H1 (cell line): ENCODE measurements around the gene RIN2. TPM values are rescaled to one million over a fixed set of nuclear protein-coding genes. Genes with fewer than 3 reads are reported as not detected.

Source experiments
- CTCF ChIA-PET: fragments of 300-600 bp; sonication (Branson Sonifier 250); formaldehyde crosslinking; loops from one replicate; lab custom pipeline; 2021; ENCODE audit not compliant: partially characterized antibody; lab: Charles Lee
- POLR2A ChIA-PET: fragments of 300-600 bp; sonication (Branson Sonifier 250); formaldehyde crosslinking; loops from one replicate; lab custom pipeline; 2021; ENCODE audit warnings: inconsistent platforms; ENCODE audit not compliant: partially characterized antibody; lab: Charles Lee
- DNase-seq, 2 experiments: peaks; one replicate each; pipeline versions ENCODE4 v3.0.0 to v3.0.0-alpha.2; 2010 to 2022; ENCODE audit warnings: low spot score in 2 of 2, low read depth in 1 of 2, mixed read lengths in 1 of 2
- FAIRE-seq: peaks from 2 replicates; lab custom pipeline; 2011; peaks lifted over from hg19 to GRCh38; lab: Jason Lieb, UNC
- H2AFZ ChIP-seq: 2 replicates; pipeline ENCODE4 v1.8.1; 2012; ENCODE audit warnings: low read length, inconsistent platforms
- H2AK5ac ChIP-seq: 2 replicates; pipeline ENCODE4 v1.6.1; 2013; ENCODE audit warnings: low read depth, low read length
- H2BK120ac ChIP-seq: replicated peaks from 2 replicates; pipeline ENCODE3; 2013; ENCODE audit warnings: low read depth, low read length, inconsistent platforms
- H2BK12ac ChIP-seq: 2 replicates; pipeline ENCODE4 v1.6.1; 2013; ENCODE audit warnings: low read depth, low read length
- H2BK15ac ChIP-seq: 2 replicates; pipeline ENCODE4 v1.6.1; 2013; ENCODE audit warnings: low read length
- H2BK20ac ChIP-seq: 2 replicates; pipeline ENCODE4 v1.6.1; 2013; ENCODE audit warnings: low read length
- H2BK5ac ChIP-seq: 2 replicates; pipeline ENCODE4 v1.6.1; 2013; ENCODE audit warnings: low read depth, low read length
- H3K14ac ChIP-seq: 2 replicates; pipeline ENCODE4 v1.6.1; 2013; ENCODE audit warnings: inconsistent platforms; ENCODE audit not compliant: insufficient read length
- H3K18ac ChIP-seq: 2 replicates; pipeline ENCODE4 v1.6.1; 2013; ENCODE audit warnings: low read length; ENCODE audit errors: extremely low read depth
- H3K23ac ChIP-seq: 2 replicates; pipeline ENCODE4 v1.6.1; 2013; ENCODE audit warnings: inconsistent platforms; ENCODE audit not compliant: insufficient read length
- H3K23me2 ChIP-seq: 2 replicates; pipeline ENCODE4 v1.6.1; 2013; ENCODE audit warnings: low read depth, low read length
- H3K27ac ChIP-seq: 2 replicates; pipeline ENCODE4 v1.6.1; 2011; ENCODE audit warnings: low read depth, low read length, inconsistent platforms
- H3K27me3 ChIP-seq, 4 experiments: replicated peaks in 1 of 4; 1 replicate in 1 of 4; 2 replicates in 3 of 4; pipeline versions ENCODE4 v1.6.1 to v1.8.1; 2011 to 2013; ENCODE audit warnings: low read length in 3 of 4, mild to moderate bottlenecking in 3 of 4, inconsistent platforms in 2 of 4, mixed read lengths in 2 of 4, moderate library complexity in 1 of 4; ENCODE audit not compliant: control insufficient read depth in 3 of 4, insufficient read depth in 3 of 4; ENCODE audit errors: extremely low read depth in 1 of 4
- H3K36me3 ChIP-seq, 4 experiments: 2 replicates each; pipeline versions ENCODE4 v1.6.1 to v1.8.1; 2011 to 2013; ENCODE audit warnings: mild to moderate bottlenecking in 4 of 4, low read length in 3 of 4, moderate library complexity in 2 of 4, control low read depth in 1 of 4, inconsistent platforms in 1 of 4; ENCODE audit not compliant: insufficient read depth in 4 of 4, control insufficient read depth in 2 of 4
- H3K4ac ChIP-seq: replicated peaks from 2 replicates; pipeline ENCODE3; 2013; ENCODE audit warnings: low read length, low read depth, mixed read lengths, inconsistent platforms; ENCODE audit not compliant: insufficient read length
- H3K4me1 ChIP-seq, 4 experiments: replicated peaks in 1 of 4; 1 replicate in 1 of 4; 2 replicates in 3 of 4; pipeline versions ENCODE4 v1.6.1 to v1.8.1; 2011 to 2013; ENCODE audit warnings: low read length in 3 of 4, inconsistent platforms in 2 of 4, mixed read lengths in 1 of 4; ENCODE audit not compliant: insufficient read depth in 4 of 4, control insufficient read depth in 3 of 4
- H3K4me2 ChIP-seq, 2 experiments: 2 replicates each; pipeline versions ENCODE4 v1.6.1 to v1.8.1; 2011 to 2013; ENCODE audit warnings: low read depth in 2 of 2, low read length in 2 of 2, control low read depth in 1 of 2, inconsistent platforms in 1 of 2, mild to moderate bottlenecking in 1 of 2; ENCODE audit not compliant: insufficient read depth in 1 of 2
- H3K4me3 ChIP-seq, 4 experiments: fragments of 200-600, 300-600 bp in 1 of 4; sonication (generic), shearing (Covaris generic), sonication (Bioruptor Twin) in 1 of 4; 2 replicates each; pipeline versions ENCODE4 v1.5.1 to v1.8.1; 2011 to 2016; ENCODE audit warnings: low read length in 4 of 4, low read depth in 3 of 4, control low read depth in 2 of 4, inconsistent platforms in 2 of 4, mild to moderate bottlenecking in 2 of 4, mixed read lengths in 1 of 4, moderate library complexity in 1 of 4; ENCODE audit not compliant: insufficient read depth in 2 of 4; ENCODE audit errors: extremely low read depth in 1 of 4
- H3K56ac ChIP-seq: replicated peaks from 2 replicates; pipeline ENCODE3; 2013; ENCODE audit warnings: low read depth, mild to moderate bottlenecking, mixed read lengths, low read length, inconsistent platforms; ENCODE audit not compliant: insufficient read length
- H3K79me1 ChIP-seq: 2 replicates; pipeline ENCODE4 v1.6.1; 2013; ENCODE audit warnings: low read depth, low read length, control low read depth
- H3K79me2 ChIP-seq, 2 experiments: 2 replicates each; pipeline versions ENCODE4 v1.6.1 to v1.8.1; 2012 to 2013; ENCODE audit warnings: low read length in 2 of 2, mild to moderate bottlenecking in 2 of 2, inconsistent platforms in 1 of 2; ENCODE audit not compliant: insufficient read depth in 2 of 2, control insufficient read depth in 1 of 2
- H3K9ac ChIP-seq, 4 experiments: replicated peaks in 1 of 4; 1 replicate in 1 of 4; 2 replicates in 3 of 4; pipeline versions ENCODE4 v1.6.1 to v1.8.1; 2011 to 2013; ENCODE audit warnings: low read depth in 3 of 4, low read length in 3 of 4, control low read depth in 2 of 4, mild to moderate bottlenecking in 2 of 4, moderate library complexity in 2 of 4, inconsistent platforms in 1 of 4; ENCODE audit errors: extremely low read depth in 1 of 4
- H3K9me3 ChIP-seq, 2 experiments: 2 replicates each; pipeline versions ENCODE4 v1.6.1 to v1.8.1; 2012 to 2013; ENCODE audit warnings: mild to moderate bottlenecking in 2 of 2, moderate library complexity in 2 of 2, control low read depth in 1 of 2, inconsistent platforms in 1 of 2, low read depth in 1 of 2, low read length in 1 of 2, mixed read lengths in 1 of 2; ENCODE audit not compliant: insufficient read depth in 2 of 2
- H4K20me1 ChIP-seq, 2 experiments: replicated peaks in 1 of 2; 2 replicates each; pipeline versions ENCODE3 to v1.8.1; 2011 to 2013; ENCODE audit warnings: inconsistent platforms in 2 of 2, low read length in 2 of 2, mild to moderate bottlenecking in 1 of 2; ENCODE audit not compliant: insufficient read depth in 2 of 2, control insufficient read depth in 1 of 2
- H4K5ac ChIP-seq: 2 replicates; pipeline ENCODE4 v1.6.1; 2013; ENCODE audit warnings: low read length, low read depth, mixed read lengths, inconsistent platforms; ENCODE audit not compliant: insufficient read length
- H4K8ac ChIP-seq: 2 replicates; pipeline ENCODE4 v1.8.0; 2013; ENCODE audit warnings: mild to moderate bottlenecking, moderate library complexity, low read length, inconsistent platforms; ENCODE audit not compliant: insufficient read depth; ENCODE audit errors: extremely low read depth
- H4K91ac ChIP-seq: replicated peaks from 2 replicates; pipeline ENCODE3; 2013; ENCODE audit warnings: low read length, mixed read lengths, inconsistent platforms; ENCODE audit not compliant: insufficient read length
- ASH2L ChIP-seq: fragments of 200-600, 300-600 bp; sonication (generic); IDR thresholded peaks from one replicate; pipeline ENCODE4 v1.7.1; 2017; ENCODE audit warnings: low read length
- BACH1 ChIP-seq: IDR thresholded peaks from 2 replicates; pipeline ENCODE4 v1.6.1; 2012; ENCODE audit warnings: low read length, improper control_type of control experiment
- KDM4A ChIP-seq: IDR thresholded peaks from one replicate; pipeline ENCODE4 v1.7.1; 2012; ENCODE audit warnings: low read depth, mild to moderate bottlenecking, moderate library complexity, low read length, inconsistent platforms; ENCODE audit not compliant: severe bottlenecking
- RAD21 ChIP-seq, 2 experiments: IDR thresholded peaks in 1 of 2; conservative IDR thresholded peaks in 1 of 2; 2 replicates each; pipeline ENCODE4 v1.6.1; 2011; ENCODE audit warnings: low read depth in 2 of 2, low read length in 2 of 2, improper control_type of control experiment in 1 of 2, inconsistent platforms in 1 of 2, mild to moderate bottlenecking in 1 of 2, moderate library complexity in 1 of 2
- SAP30 ChIP-seq: fragments of 300-600 bp; sonication (generic); IDR thresholded peaks from 2 replicates; pipeline ENCODE4 v1.7.1; 2012; ENCODE audit warnings: low read length, moderate library complexity, mild to moderate bottlenecking, inconsistent platforms; ENCODE audit not compliant: insufficient read depth, insufficient replicate concordance
- SUZ12 ChIP-seq: fragments of 200-600 bp; sonication (generic); IDR thresholded peaks from 2 replicates; pipeline ENCODE4 v1.6.1; 2012; ENCODE audit warnings: mild to moderate bottlenecking, inconsistent platforms, low read length, moderate library complexity, mixed read lengths
- TAF1 ChIP-seq: IDR thresholded peaks from 2 replicates; pipeline ENCODE4 v1.6.1; 2011; ENCODE audit warnings: mild to moderate bottlenecking, low read depth, low read length
- TBP ChIP-seq: IDR thresholded peaks from 2 replicates; pipeline ENCODE4 v1.6.1; 2011; ENCODE audit warnings: low read depth, low read length, improper control_type of control experiment
- USF2 ChIP-seq: IDR thresholded peaks from 2 replicates; pipeline ENCODE4 v1.6.1; 2011; ENCODE audit warnings: low read length, improper control_type of control experiment
- WGBS, 2 experiments: shearing (Covaris generic) in 1 of 2; methylation state at CpG; one replicate each; pipeline versions ENCODE4 v1.1.6 to v1.1.7; 2013 to 2015; ENCODE audit warnings: low lambda C conversion rate in 2 of 2, mixed read lengths in 2 of 2, inconsistent platforms in 1 of 2, low coverage in 1 of 2, missing lambda C conversion rate in 1 of 2; ENCODE audit not compliant: insufficient replicate concordance in 2 of 2, insufficient coverage in 1 of 2, insufficient read length in 1 of 2; ENCODE audit errors: extremely low coverage in 1 of 2, missing lambda C conversion rate in 1 of 2; 5-methylcytosine and 5-hydroxymethylcytosine counted together
- polyA plus RNA-seq, 7 experiments: library from polyadenylated mRNA; depleted of rRNA in 3 of 7; stranded (reverse) in 5 of 7; unstranded in 2 of 7; fragments of >200 nt in 5 of 7; fragments of 200-250 nt in 2 of 7; gene quantifications; 1 replicate in 5 of 7; 2 replicates in 1 of 7; 4 replicates in 1 of 7; pipeline versions ENCODE4 v1.2.1 to v1.2.3, GENCODE V29; 2011 to 2013; ENCODE audit warnings: missing spikeins in 2 of 7, mixed read lengths in 2 of 7
- total RNA-seq: library from RNA; stranded (reverse); fragmentation: NEBNext Ultra II Directional; extraction: Animal tissue kit (Norgen Biotek cat#: 25700); gene quantifications from 2 replicates; pipeline ENCODE4 v1.2.1, GENCODE V29; 2021

The RIN2 gene
- total and polyA plus RNA-seq, 2 of the 8 experiments (the other 6 are each of a cell fraction or from before 2014, with no cell fraction given) = 0.20 to 1.3 TPM

GRCh38 chr20:19775353-19776253 is 17.5 kb downstream of the RIN2 start:
- Histone ChIP-seq H3K9ac (no peak overlapping the region), H3K14ac (no peak overlapping the region), H3K18ac (no peak overlapping the region), H4K8ac (no peak overlapping the region), H3K36me3 (no peaks in the 10 kb centered on the region), H3K4me3 (no peak overlapping the region), H2BK120ac (no peak overlapping the region), H3K56ac (no peak overlapping the region), H2BK15ac (no peak overlapping the region), H4K91ac (no peak overlapping the region), H3K4me1 (peaks cover 0 to 12% (median 0%) of the 10 kb centered on the region in 4 experiments; a peak in 3 of 7 replicates), H4K5ac (no peak overlapping the region), H3K27ac (no peak overlapping the region), H4K20me1 (no peaks in the 10 kb centered on the region), H3K79me1 (no peaks in the 10 kb centered on the region), H2AFZ (no peak overlapping the region), H2BK20ac (no peak overlapping the region), H2BK12ac (no peak overlapping the region), H3K23ac (no peak overlapping the region), H3K4ac (no peak overlapping the region), H3K9me3 (no peaks in the 10 kb centered on the region), H2BK5ac (no peak overlapping the region), H3K79me2 (no peaks in the 10 kb centered on the region), H2AK5ac (no peak overlapping the region), H3K4me2 (no peak overlapping the region), H3K23me2 (no peaks in the 10 kb centered on the region), H3K27me3 (no peaks in the 10 kb centered on the region; a peak in 1 of 7 replicates)
- FAIRE-seq = no peak
- DNase-seq = no peak
- WGBS, 2 experiments = 89% methylated on average over 7 of the region's 7 CpGs; no CpG with 5 or more reads in 1 of the 2 experiments
- POLR2A ChIA-PET = interaction anchor here (1.1 to 1.3 kb wide), 2 partner anchors 10 to 16 kb away, joined by 3 to 8 read pairs; partner anchors contain the start of gene RIN2
- CTCF ChIA-PET = interaction anchor here (0.8 to 0.9 kb wide), 2 partner anchors 111 to 145 kb away, joined by 3 read pairs; no protein-coding TSS in a partner anchor
- TF ChIP-seq TAF1 = no peak
- no peak for TF ChIP-seq RAD21 (IDR thresholded peaks at IDR 0.05 in 1 of 2, conservative IDR thresholded peaks at IDR 0.05 in 1 of 2; ENCODE audit: low read depth in 2 of 2, low read length in 2 of 2)
- TF ChIP-seq SAP30 = no peak
- no peak for TF ChIP-seq SUZ12
- no peak for TF ChIP-seq KDM4A
- TF ChIP-seq USF2 = no peak
- no peak for TF ChIP-seq BACH1
- TF ChIP-seq ASH2L = no peak
- TF ChIP-seq TBP = no peak
